ENCODE data around the gene DLG5.

DNA sequence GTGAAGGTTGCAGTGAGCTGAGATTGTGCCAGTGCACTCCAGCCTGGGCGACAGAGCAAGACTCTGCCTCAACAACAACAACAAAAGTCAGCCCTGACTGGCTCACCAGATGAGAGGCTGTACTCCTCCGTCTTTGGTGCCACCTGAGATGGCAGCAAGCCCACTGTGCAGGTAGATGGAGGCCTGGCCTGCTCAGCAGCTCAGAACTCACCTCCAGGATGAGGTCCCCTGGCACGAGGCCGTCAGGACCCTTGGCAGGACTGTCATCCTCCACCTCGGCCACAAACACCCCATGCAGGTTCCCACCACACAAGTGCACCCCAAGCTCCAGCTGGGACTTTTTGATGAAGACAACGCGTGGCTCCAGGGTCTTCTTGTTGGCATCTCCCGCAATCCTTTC, 117.2 kb downstream of the DLG5 start:
- TF ChIP-seq CTCF (IDR thresholded peaks at IDR 0.05) (no peak), POLR2AphosphoS5 (IDR thresholded peaks at IDR 0.05) (no peak)

All from prostate gland (tissue), 2 donors.